ENCODE measurements around the gene FOSL1.

- TF ChIP-seq, protein P1, sequence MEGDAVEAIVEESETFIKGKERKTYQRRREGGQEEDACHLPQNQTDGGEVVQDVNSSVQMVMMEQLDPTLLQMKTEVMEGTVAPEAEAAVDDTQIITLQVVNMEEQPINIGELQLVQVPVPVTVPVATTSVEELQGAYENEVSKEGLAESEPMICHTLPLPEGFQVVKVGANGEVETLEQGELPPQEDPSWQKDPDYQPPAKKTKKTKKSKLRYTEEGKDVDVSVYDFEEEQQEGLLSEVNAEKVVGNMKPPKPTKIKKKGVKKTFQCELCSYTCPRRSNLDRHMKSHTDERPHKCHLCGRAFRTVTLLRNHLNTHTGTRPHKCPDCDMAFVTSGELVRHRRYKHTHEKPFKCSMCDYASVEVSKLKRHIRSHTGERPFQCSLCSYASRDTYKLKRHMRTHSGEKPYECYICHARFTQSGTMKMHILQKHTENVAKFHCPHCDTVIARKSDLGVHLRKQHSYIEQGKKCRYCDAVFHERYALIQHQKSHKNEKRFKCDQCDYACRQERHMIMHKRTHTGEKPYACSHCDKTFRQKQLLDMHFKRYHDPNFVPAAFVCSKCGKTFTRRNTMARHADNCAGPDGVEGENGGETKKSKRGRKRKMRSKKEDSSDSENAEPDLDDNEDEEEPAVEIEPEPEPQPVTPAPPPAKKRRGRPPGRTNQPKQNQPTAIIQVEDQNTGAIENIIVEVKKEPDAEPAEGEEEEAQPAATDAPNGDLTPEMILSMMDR (IDR thresholded peaks at IDR 0.05; ENCODE audit: insufficient read depth, low read length, poor library complexity, severe bottlenecking), result no peak
- TF ChIP-seq EZH2phosphoT487 (conservative IDR thresholded peaks at IDR 0.05; ENCODE audit: low read length), result no peak
Measured at GRCh38 chr11:65882120-65883057, 17.8 kb downstream of the FOSL1 start.
